HG03460 (cell line): ENCODE measurements around the gene NNAT.

Experiments used
- ATAC-seq: cut with Tn5 transposase; IDR thresholded peaks from one replicate; pipeline ENCODE4 v1.9.1; 2021; ENCODE audit not compliant: unreplicated experiment

Gene NNAT

DNA sequence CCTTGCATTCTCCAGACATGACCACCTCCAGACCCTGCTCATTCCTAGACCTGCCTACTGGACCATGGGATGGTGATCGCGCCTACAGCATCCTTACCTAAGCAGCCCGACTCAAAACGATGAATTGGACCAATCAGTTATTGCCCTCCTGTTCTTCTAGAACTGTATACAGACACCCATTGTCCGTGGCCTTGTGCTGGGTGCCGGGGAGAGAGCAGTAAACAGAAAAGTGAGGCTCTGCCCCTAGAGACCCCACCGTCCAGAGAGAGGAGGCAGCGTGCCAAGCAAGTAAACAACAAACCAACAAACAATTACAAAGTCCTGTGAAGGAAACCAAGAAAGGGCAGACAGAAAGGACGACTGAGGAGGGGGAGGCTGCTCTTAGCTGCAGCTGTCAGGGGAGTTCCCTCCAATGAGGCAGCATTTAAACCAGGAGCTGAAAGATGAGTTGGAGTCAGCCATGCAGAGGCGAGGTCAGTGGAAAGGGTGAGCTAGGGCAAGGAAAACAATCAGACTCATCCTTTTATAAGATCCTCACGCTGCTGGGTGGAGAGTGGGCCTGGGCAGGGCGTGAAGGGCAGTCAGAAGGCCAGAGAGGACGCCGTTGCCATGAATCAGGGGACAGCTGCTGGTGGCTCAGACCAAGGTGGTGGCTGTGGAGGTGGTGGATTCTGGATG, 44.2 kb downstream of the NNAT start:
- no peak for ATAC-seq

DNA sequence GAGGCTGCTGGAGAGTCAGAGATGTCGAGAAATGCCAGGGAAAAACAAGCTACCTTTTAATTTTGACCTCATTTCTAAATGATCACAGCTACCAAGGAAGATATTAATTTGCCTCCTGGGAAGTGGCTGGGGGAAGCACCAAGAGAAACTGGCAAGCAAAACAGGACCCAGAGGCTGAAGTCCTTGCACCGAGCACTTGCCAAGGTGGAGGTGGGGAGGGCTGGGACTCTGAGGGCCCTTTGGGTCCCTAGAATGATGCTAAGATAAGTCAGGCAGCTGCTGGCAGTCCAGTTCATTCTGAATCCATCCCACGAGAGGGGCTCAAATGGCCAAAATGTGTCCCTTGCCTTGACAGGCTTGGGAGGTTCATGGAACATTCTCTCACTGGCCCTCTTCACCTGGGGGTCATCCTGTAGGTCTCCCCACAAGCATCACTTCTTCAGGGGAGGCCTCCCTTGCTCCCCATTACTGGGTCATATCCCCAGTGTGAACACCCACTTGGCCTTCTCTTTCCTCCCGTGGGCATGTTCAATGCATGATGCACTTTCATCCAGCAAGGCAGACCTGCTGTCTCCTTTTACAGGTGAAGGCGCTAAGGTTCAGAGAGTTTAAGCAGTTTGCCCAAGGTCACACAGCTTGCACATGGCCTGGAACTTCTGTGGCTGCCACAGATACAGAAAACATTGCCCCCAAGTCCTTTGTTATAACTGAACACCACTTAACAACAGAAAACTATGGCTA, 45.7 kb downstream of the NNAT start:
- no peak for ATAC-seq

DNA sequence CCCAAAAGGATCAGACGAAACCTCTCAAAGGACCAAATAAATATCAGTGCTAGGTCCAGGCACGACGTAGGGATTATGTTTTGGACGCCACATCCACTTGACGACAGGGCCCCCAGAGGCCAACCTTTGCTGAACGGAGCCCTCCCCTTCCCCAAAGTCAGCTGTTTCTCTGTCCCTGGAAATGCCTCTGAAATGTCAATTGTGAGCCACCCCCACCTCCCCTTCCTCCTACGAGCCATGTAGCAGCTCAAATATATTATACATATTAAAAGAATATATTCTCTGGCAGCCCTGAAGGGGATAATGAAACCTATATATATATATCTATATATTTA, 46.2 kb downstream of the NNAT start:
- ATAC-seq: no peak

DNA sequence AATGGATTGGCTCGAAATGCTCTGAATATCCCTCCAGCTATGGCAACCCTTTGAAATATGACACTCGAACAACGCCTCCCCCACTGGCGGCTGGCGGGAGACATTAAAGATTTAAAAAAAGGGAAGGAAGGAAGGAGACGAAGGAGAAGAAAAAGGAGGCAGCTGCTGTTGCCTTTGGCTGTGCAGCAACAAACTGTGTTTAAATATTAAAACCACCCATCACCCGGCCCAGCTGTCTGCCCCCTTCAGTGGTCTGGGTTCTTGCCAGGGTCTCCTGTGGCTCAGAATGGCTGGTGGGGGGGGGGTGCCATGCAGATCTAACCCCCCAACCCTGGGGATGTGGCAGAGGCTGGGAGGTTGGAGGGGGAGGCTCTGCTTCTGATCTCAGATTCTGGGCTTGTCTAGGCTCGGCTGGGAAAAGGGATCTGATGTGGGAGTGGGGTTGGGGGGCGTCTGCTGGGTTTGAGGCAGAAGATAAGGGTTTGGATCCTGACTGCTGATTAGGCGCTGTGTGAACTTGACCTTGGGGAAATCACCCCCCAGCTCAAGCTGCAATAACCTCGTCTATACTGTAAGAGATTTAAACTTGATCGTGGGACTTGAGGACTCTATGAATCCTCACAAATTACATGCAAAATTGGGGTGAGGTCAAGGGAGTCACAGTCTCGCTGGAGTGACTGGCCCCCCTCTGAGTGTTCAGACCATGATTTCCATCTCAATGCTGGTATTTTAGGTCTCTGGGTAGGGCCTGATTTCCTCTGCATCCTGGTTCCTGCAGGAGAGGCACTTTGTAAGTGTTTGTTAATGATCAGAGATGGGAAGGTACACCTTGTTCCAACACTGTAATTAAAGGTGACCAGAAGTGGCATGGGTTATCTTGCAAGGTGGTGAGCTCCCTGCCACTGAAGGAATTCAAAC, 46.9 kb downstream of the NNAT start:
- no peak for ATAC-seq

DNA sequence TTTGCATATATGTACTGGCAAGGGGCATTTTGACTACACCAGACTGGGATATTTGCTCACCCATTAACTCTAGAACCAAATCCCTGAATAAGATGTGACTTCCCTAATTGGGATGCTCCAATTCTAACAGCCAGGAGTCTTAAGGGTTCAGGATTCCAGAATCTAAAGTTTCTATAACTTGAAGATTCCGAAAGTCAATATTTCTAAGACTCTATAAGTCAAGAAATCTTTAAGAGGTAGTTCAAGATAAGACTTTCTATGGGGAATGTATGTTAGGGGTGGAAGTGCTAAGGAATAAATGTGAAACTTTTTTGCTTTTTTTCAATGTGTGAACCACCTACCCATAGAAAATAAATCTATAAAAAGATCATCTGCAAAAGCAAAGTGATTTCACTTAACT, 49.4 kb downstream of the NNAT start:
- ATAC-seq: no peak

DNA sequence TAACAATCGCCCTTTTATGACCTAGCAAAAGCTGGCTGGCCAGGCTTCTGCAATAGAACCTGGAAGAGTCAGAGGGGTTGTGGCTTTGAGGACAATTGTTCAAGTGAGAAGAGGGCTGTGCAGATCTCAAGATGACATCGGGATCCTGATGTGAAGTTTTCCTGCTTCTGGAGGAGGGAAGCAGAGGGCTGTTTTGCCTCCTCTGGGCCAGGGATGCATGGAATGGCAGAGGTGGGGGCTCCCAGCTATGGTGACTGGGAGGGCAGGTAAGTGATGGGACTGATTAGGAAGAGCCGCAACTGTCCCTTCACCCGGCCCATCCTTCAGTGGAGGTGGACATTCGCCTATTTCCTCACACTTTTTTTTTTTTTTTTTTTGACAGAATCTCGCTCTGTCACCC, 50.0 kb downstream of the NNAT start:
- no peak for ATAC-seq
